ENCODE measurements around the gene FAT1.

Gene FAT1

DNA sequence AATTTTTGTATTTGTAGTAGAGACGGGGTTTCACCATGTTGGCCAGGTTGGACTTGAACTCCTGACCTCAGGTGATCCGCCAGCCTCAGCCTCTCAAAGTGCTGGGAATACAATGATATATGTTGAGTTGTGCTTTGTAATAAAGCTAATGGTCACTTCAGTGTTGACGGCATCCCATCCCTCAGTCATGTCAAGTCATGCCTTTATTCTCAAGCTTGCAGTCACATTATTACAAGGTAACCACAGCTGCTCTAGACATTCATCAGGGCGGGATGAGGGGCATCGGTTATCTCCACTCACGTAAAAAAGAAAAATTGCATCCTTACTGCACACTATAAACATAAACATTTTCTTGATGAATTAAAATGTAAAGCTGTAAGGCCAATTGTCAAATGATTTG is 12.8 kb upstream of the FAT1 start:
- TF ChIP-seq CTCF (IDR thresholded peaks at IDR 0.05; ENCODE audit: low read depth, low read length): no peak
- Histone ChIP-seq H3K4me1 (no peaks in the 10 kb centered on the region), H3K4me3 (ENCODE audit: low read depth, low read length) (no peak overlapping the region), H3K36me3 (no peaks in the 10 kb centered on the region), H3K9me3 (no peaks in the 10 kb centered on the region), H3K27me3 (no peaks in the 10 kb centered on the region)
- no peak for DNase-seq

GRCh38 chr4:186734251-186734650 is 10.6 kb upstream of the FAT1 start:
- Histone ChIP-seq H3K4me1 (no peaks in the 10 kb centered on the region), H3K9me3 (no peaks in the 10 kb centered on the region)

DNA sequence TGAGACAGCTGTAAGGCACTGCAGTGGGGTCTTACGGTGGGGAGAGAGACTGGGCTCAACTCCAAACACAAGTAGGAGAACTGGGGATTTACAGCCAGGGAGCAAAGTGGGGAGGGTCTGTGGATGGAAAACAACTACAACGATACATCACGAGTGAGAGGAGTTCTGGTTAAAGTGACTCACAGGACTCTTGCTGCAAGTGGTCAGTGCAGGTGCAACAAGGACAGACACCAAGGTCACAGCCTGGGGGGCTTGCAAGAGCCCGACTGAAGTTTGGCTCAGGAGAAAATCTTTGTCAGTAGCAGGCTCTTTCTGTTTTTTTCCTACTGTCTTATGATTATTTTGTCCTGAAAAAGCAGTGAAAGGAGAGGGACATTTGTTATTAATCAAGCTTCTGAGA is 10.1 kb upstream of the FAT1 start:
- TF ChIP-seq CTCF (IDR thresholded peaks at IDR 0.05; ENCODE audit: low read depth, low read length): no peak
- H3K4me1 ChIP-seq: no peaks in the 10 kb centered on the region
- H3K9me3 ChIP-seq: no peaks in the 10 kb centered on the region
- no peaks in the 10 kb centered on the region for H3K36me3 ChIP-seq
- peaks cover 5% of the 10 kb centered on the region for H3K27me3 ChIP-seq
- H3K4me3 ChIP-seq (ENCODE audit: low read depth, low read length): no peak overlapping the region
- no peak for DNase-seq

More at GRCh38 chr4:186734251-186734650, 10.6 kb upstream of the FAT1 start:
- DNase-seq: no peak
- TF ChIP-seq CTCF (IDR thresholded peaks at IDR 0.05; ENCODE audit: low read depth, low read length): no peak
- Histone ChIP-seq H3K4me3 (ENCODE audit: low read depth, low read length) (no peak overlapping the region), H3K36me3 (no peaks in the 10 kb centered on the region), H3K27me3 (0 out of 2 replicates have a peak, but pooled peaks cover under 1% of the 10 kb centered on the region)

DNA sequence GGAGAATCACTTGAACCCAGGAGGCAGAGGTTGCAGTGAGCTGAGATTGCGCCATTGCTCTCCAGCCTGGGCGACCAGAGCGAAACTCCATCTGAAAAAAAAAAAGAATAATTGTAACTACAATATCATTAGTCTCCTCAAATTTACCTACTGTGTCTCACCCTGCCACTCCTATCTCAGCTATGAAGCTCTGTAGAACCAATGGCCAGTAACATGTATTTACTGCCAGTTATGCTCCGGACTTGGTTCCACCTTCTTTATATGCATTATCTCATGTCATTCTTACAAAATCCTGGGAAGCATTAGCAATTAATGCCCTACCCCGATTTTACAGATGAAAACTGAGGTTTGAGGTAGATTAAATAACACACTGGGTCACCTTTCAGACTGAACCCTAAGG is 7.0 kb upstream of the FAT1 start:
- no peak overlapping the region for H3K4me3 ChIP-seq (ENCODE audit: low read depth, low read length)
- no peaks in the 10 kb centered on the region for H3K9me3 ChIP-seq
- no peak for TF ChIP-seq CTCF (IDR thresholded peaks at IDR 0.05; ENCODE audit: low read depth, low read length)
- H3K4me1 ChIP-seq: no peaks in the 10 kb centered on the region
- peaks cover 37% of the 10 kb centered on the region for H3K27me3 ChIP-seq
- DNase-seq: no peak
- no peaks in the 10 kb centered on the region for H3K36me3 ChIP-seq

- Histone ChIP-seq H3K27me3 (peaks cover 45% of the 10 kb centered on the region), H3K4me3 (ENCODE audit: low read depth, low read length) (no peak overlapping the region)
- no peak for DNase-seq
Measured at GRCh38 chr4:186729856-186730255, 6.2 kb upstream of the FAT1 start.

More at GRCh38 chr4:186729856-186730255, 6.2 kb upstream of the FAT1 start:
- H3K4me1 ChIP-seq: no peaks in the 10 kb centered on the region
- no peaks in the 10 kb centered on the region for H3K9me3 ChIP-seq
- no peaks in the 10 kb centered on the region for H3K36me3 ChIP-seq
- no peak for TF ChIP-seq CTCF (IDR thresholded peaks at IDR 0.05; ENCODE audit: low read depth, low read length)
